DMS153 treated with DMSO at 0.1 percent for 48 hours (cell line): ENCODE data around the gene ZNF865.

Experiments used
- DNase-seq: peaks from one replicate; lab custom pipeline; 2025; ENCODE audit not compliant: unreplicated experiment; lab: John Stamatoyannopoulos, UW

The ZNF865 gene

DNA sequence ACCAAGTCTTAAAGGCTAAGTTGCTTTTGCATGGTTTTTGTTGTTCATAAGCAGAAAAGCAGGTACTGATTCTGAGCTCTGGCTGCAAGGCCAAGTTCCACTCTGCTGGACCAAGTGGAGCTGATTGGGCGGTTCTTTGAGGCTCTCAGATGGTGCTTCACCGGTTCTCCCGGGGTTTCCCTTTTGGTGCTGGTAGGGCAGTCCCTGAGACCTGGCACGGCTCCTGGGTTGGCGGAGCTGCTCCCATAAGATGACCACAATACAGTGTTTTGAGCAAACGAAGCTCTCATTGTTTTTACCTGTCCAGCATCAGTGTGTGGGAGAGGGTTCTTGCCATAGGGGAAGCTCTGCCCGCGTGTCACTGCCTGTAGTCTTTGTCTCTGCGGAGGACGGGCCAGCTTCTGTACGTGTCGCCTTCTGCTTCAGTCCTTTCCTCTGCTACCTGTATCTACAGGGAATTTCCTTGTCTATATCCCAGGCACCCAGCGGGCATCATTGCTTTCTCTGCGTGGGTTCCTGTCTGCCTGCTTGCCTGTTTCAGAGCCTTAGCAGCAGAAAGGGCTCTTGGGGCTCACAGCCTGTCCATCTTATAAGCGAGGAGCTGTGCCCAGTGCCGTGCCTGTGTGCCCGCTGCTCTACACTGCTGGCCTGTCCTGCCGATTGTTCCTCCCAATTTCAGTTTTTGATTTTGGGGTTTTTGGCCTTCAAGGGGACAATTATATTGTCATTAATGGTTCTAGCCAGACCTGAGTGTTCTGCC lies 51.7 kb downstream of the ZNF865 start:
- DNase-seq: no peak

DNA sequence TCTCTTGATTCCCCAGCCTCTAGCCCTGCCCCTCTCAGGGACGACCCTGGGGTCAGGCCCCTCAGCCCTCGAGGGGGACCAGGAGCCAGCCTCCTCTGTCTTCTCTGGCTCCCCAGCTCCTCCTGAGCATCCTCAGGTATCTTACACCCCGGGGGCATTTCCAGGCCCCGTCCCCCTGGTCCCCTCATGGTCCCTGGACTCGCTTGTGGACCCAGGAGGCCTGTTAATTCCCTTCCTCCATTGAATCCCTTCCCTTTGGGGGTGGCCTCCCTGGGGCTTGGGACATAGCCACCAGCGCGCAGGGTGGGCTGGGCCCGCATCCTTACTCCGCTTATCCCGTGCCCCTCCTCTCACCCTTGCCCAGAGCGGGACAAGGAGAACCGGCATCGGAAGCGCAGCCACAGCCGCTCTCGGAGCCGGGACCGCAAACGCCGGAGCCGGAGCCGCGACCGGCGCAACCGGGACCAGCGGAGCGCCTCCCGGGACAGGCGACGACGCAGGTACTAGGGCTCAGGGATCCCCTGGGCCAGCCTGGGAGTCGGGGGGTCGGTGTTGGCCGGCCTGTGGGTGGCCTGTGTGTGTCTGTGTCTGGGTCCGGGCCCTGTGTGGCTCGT lies 53.5 kb downstream of the ZNF865 start:
- no peak for DNase-seq

DNA sequence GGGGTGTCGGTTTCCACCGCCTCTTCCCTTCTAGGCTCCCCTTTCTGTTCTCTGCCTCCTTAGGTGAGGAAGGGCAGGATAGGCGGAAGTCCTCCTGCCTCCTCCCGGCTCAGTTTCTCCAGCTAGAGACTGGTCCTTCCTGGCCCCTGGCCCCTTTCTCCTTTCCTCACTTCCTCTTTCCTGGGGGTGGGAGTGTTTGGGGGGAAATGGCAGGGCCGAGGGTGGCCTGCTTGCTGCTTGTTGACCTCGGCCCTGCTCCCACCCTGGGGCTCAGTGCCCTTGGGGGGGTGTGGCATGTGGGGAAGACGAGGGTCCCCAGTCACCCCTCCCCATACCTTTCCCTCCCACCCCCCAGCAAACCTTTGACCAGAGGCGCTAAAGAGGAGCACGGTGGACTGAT lies 54.4 kb downstream of the ZNF865 start:
- no peak for DNase-seq

DNA sequence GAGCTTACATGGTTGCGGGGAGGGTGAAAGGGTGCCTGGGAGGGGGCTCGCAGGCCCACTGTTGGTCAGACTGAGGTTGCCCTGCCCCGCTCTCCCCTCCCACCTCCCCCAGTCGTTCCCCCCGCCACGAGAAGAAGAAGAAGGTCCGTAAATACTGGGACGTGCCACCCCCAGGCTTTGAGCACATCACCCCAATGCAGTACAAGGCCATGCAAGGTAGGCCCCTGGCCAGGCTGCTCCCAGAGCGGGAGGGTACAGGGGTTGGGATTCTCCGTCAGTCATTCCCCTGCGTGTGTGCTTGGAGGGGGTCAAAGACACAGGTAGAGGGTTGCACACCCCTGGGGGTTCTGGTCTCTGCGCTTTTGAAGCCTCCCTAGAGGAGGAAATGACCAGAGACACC lies 55.0 kb downstream of the ZNF865 start:
- DNase-seq: no peak

DNA sequence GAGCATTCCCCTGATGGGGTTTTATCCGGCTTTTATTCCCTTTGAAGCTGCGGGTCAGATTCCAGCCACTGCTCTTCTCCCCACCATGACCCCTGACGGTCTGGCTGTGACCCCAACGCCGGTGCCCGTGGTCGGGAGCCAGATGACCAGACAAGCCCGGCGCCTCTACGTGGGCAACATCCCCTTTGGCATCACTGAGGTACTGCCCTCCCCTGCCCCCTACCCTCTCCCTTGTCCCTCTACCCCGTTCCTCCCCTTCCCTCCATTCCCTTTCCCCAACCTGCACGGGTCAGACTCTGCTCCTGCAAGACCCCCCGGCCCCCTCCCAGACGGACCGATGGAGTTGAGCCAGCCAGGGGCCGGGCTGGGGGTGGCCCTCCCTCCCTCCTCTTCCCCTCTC lies 55.5 kb downstream of the ZNF865 start:
- no peak for DNase-seq

DNA sequence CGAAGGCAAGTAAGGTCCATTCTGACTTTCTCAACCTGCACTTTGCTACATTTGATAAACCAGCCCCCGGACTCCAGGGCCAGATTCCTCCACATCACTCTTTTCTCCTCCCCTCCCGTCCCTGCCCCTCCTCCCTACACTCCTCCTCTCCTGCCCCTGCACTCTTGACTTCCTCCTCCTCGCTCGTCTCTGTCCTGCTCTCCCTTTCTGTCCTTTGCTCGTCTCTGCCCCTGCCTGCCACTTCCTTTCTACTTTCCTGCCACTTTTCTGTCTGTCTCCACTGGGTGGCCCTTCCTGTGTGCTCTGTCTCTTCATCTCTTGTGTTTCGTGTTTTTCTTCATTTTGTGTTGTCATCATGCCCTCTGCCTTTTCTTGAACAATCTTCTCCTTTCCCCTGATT lies 56.4 kb downstream of the ZNF865 start:
- DNase-seq: no peak

DNA sequence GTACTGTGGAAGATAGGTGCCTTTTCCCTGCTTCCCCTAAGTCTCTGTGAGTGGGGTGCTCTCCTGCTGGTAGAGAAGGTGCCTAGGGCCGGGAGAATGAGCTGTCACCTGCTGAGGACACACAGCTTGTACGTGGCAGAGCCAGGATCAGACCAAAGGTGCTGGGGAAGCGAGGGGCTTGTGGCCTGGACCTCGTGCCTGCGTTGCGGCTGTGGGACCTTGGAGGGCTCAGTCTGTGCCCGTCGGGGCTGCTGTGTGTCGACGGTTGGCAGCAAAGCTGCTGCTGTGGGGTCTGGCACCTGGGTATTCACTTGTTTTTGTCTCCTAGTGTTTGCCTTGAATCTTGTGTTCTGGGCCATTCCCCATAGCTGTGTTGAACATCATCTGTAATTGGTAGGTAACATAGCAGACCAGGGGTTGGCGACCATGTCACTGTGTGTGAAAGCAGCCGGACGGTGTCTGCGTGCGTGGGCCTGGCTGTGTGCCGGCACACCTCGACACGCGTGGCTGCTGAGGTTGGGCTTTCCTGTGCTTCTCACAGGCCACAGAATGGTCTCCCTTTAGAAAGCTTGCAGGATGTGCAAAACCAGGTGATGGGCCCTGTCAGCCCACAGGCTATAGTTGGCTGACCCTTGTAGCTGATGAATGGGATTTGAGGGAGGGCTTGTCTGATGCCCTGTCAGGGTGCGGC lies 58.5 kb downstream of the ZNF865 start:
- no peak for DNase-seq

DNA sequence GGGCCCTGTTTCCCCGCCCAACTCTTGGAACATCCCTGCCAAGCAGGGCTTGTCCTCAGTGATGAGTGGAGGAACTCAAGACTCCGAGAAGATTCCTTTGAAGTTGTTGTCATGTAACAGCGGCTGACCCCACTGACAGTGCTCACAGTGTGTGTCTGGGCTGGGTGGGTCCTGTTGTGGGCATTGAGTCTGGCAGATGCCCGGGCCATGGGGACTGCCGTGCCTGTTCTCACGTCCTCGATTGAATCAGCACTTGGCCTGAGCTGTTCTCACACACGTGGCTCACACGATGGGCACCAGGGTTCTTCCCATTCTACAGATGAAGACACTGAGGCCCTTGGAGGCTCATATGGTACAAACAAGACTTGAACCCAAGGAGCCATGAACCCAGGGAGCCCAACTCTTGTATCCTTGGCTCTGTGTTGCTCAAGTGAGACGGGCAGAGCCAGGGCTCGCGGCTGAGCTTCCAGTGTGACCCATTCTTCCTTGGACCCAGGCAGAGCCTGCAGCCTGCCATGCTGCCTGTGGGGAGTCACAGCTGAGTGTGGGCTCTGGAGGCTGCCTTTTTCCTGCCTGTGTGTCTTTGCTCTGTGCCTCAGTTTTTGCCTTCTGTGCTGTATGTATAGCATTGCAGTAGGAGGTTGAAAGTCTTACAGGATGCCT lies 61.0 kb downstream of the ZNF865 start:
- DNase-seq: no peak
